Sigmoid colon (tissue), 3 donors: ENCODE data around the gene GPC4.

Source experiments
- CTCF ChIP-seq, 4 experiments: fragments of 450-650 bp in 3 of 4; fragments of 200-600 bp in 1 of 4; IDR thresholded peaks; one replicate each; pipeline ENCODE4 v1.5.1; 2016 to 2019; ENCODE audit warnings: antibody characterized with exemption in 4 of 4, mild to moderate bottlenecking in 3 of 4, moderate library complexity in 2 of 4
- POLR2A ChIP-seq, 2 donors: fragments of 450-650 bp; IDR thresholded peaks; one replicate each; pipeline ENCODE4 v1.6.1; 2016; ENCODE audit warnings: antibody characterized with exemption in 2 of 2, mild to moderate bottlenecking in 2 of 2, moderate library complexity in 2 of 2

GRCh38 chrX:133405498-133406185 is 9.6 kb downstream of the GPC4 start:
- TF ChIP-seq POLR2A (IDR thresholded peaks at IDR 0.05) (no peak), CTCF (IDR thresholded peaks at IDR 0.05) (no peak)
